ENCODE results near the gene TERT. TPM values are rescaled to one million over a fixed set of nuclear protein-coding genes. Genes with fewer than 3 reads are reported as not detected.

The TERT gene
- total RNA-seq, 1 experiment from 2014 or later: 2.3 TPM

DNA sequence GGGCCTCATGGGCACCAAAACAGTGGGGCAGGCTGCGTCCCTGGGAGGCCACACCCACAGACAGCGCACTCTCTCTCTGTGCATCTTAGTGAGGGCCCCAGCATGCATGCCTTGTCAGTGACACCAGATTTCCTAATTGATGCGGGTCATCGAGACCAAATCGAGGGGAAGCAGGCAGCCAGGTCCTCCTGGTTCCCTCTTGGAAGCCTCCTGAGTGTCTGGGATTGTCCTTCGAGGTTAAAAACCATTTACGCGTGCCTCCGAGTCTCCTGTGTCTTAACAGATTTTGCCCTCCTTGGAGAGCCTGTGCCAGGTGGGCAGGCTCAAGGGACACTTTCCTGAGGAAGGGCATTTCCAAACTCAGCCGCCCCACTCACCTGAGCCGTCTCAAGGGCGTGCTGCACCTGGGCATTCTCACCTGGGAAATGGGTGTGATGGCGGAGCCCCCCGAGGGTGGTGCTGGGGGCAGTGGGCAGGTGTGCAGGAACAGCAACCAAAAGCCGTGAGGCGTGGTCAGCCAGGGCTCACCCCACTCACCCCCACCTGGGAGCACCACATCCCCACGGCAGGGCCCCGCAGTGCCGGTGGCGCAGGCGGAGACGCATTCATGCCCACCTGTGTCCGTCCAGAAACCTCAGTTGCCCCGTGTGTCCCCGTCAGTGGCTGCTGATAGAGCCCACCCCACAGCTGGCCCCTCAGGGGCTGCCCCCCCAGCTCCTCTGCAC lies 90.7 kb downstream of the TERT start:
- Mint-ChIP-seq H3K4me1 (ENCODE audit: low read depth, unreplicated experiment) (no peaks in the 10 kb centered on the region), H3K27ac (ENCODE audit: unreplicated experiment) (no peak overlapping the region), H3K4me3 (ENCODE audit: low read depth, unreplicated experiment) (no peak overlapping the region), H3K36me3 (ENCODE audit: insufficient read depth, unreplicated experiment) (no peaks in the 10 kb centered on the region), H3K27me3 (ENCODE audit: unreplicated experiment) (peaks cover 45% of the 10 kb centered on the region), H3K9me3 (ENCODE audit: low read depth, unreplicated experiment) (no peaks in the 10 kb centered on the region)
- CTCF ChIA-PET: interaction anchor here (1.0 to 1.4 kb wide), 3 partner anchors 19 to 30 kb away, joined by 3 to 4 read pairs (median 3); no protein-coding TSS in a partner anchor
- DNase-seq: no peak
- intact Hi-C loops (cut with micrococcal nuclease; ENCODE audit: unreplicated experiment): loop anchor here (10.0 kb wide), 1 partner anchor 151 kb away; no protein-coding TSS in a partner anchor
- TF ChIP-seq, protein P1, sequence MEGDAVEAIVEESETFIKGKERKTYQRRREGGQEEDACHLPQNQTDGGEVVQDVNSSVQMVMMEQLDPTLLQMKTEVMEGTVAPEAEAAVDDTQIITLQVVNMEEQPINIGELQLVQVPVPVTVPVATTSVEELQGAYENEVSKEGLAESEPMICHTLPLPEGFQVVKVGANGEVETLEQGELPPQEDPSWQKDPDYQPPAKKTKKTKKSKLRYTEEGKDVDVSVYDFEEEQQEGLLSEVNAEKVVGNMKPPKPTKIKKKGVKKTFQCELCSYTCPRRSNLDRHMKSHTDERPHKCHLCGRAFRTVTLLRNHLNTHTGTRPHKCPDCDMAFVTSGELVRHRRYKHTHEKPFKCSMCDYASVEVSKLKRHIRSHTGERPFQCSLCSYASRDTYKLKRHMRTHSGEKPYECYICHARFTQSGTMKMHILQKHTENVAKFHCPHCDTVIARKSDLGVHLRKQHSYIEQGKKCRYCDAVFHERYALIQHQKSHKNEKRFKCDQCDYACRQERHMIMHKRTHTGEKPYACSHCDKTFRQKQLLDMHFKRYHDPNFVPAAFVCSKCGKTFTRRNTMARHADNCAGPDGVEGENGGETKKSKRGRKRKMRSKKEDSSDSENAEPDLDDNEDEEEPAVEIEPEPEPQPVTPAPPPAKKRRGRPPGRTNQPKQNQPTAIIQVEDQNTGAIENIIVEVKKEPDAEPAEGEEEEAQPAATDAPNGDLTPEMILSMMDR (IDR thresholded peaks at IDR 0.05; ENCODE audit: unreplicated experiment): no peak
- no TSS peak for BruUV-seq (replicated peaks)

DNA sequence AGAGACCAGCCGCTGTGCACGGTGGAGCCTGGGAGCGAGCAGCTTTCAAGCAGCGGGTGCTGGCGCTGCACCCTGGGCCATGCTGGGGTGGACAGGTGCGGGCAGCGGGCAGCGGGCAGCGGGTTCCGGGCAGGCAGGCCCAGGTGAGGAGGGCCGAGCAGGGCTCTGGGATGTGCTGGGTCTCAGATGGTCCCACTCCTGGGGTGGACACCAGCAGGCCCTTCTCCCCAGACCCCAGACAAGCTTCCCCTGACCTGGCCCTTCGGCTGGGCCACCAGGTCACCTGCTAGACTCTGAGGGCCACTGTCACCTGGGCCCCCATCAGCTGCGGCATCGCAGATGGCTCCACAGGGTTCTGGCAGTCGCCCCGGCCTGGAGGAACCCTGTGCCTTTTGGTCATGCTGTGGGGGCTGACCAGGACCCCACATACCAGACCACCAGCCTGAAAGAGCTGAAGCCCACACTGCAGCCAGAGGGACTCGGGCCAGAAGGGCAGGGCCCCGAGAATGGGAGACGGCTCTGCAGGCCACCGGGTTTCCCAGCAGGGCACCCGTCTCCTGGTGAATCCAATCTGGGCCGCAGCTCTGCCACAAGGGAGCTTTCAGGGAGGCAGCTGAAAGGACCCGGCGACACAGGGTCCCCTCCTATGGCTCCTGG lies 91.4 kb downstream of the TERT start:
- intact Hi-C loops (cut with micrococcal nuclease; ENCODE audit: unreplicated experiment): loop anchor here (10.0 kb wide), 1 partner anchor 151 kb away; no protein-coding TSS in a partner anchor
- Mint-ChIP-seq H3K9me3 (ENCODE audit: low read depth, unreplicated experiment) (no peaks in the 10 kb centered on the region), H3K4me3 (ENCODE audit: low read depth, unreplicated experiment) (no peak overlapping the region), H3K36me3 (ENCODE audit: insufficient read depth, unreplicated experiment) (no peaks in the 10 kb centered on the region), H3K4me1 (ENCODE audit: low read depth, unreplicated experiment) (no peaks in the 10 kb centered on the region), H3K27ac (ENCODE audit: unreplicated experiment) (no peak overlapping the region), H3K27me3 (ENCODE audit: unreplicated experiment) (peaks cover 38% of the 10 kb centered on the region)
- BruUV-seq (replicated peaks): no TSS peak
- TF ChIP-seq, protein P1 (IDR thresholded peaks at IDR 0.05; ENCODE audit: unreplicated experiment): no peak
- DNase-seq: no peak
- CTCF ChIA-PET: no interaction called here

Small RNA genes within 50 kb of the gene (microRNA-seq; reads per million reads assigned to microRNA genes)
- not detected for gene MIR4457

Other genes with a start within 250 kb of the TERT start
- gene SLC12A7, start 183.0 kb downstream of the TERT start, total RNA-seq (2022): 82.3 and 90.5 TPM in 2 replicates
- not detected in 2 replicates for gene SLC6A19, start 93.5 kb downstream of the TERT start, total RNA-seq (2022)
- not detected in 2 replicates for gene SLC6A18, start 69.7 kb downstream of the TERT start, total RNA-seq (2022)
- gene CLPTM1L, start 50.0 kb upstream of the TERT start, total RNA-seq (2022): 120 and 127 TPM in 2 replicates
- not detected in 2 replicates for gene SLC6A3, start 150.4 kb upstream of the TERT start, total RNA-seq (2022)
- 42.3 and 43.8 TPM in 2 replicates for gene LPCAT1, start 228.9 kb upstream of the TERT start, total RNA-seq (2022)